LNCaP clone FGC (cell line): ENCODE data around the gene SPIRE2.

Experiments used
- DNase-seq: peaks from one replicate; pipeline ENCODE4 v3.0.0-alpha.2; 2011; ENCODE audit warnings: low read depth
- H3K4me3 ChIP-seq: 2 replicates; pipeline ENCODE4 v1.5.1; 2011; ENCODE audit warnings: mild to moderate bottlenecking, low read depth, low read length, control low read depth
- CTCF ChIP-seq: IDR thresholded peaks from 2 replicates; pipeline ENCODE4 v1.5.1; 2012; ENCODE audit warnings: mild to moderate bottlenecking; ENCODE audit not compliant: control insufficient read depth, insufficient read depth; ENCODE audit errors: extremely low read depth

Gene SPIRE2

GRCh38 chr16:89915303-89916232 is 87.3 kb downstream of the SPIRE2 start:
- no peak for DNase-seq
- TF ChIP-seq CTCF = no peak
- no peak overlapping the region for H3K4me3 ChIP-seq

- no peak for DNase-seq
- TF ChIP-seq CTCF = no peak
- no peak overlapping the region for H3K4me3 ChIP-seq
Observed at GRCh38 chr16:89917773-89918452, 89.6 kb downstream of the SPIRE2 start.

GRCh38 chr16:89918453-89919347 is 90.4 kb downstream of the SPIRE2 start, which contains the start of gene MC1R:
Gene MC1R (plus strand): TSS chr16:89918862. CDS start chr16:89919259, 397 bp downstream.
- no peak for TF ChIP-seq CTCF
- no peak within 1 kb of the TSS for H3K4me3 ChIP-seq
- no peak for DNase-seq

- no peak for DNase-seq
- H3K4me3 ChIP-seq = no peak overlapping the region
- TF ChIP-seq CTCF = no peak
Observed at GRCh38 chr16:89919535-89920406, 91.5 kb downstream of the SPIRE2 start.

- DNase-seq = no peak
- no peak overlapping the region for H3K4me3 ChIP-seq
- no peak for TF ChIP-seq CTCF
Observed at GRCh38 chr16:89920723-89921122, 92.4 kb downstream of the SPIRE2 start.
